IMR-90 (cell line): Measurements from ENCODE around the gene WDR5.

ENCODE experiments used
- BHLHE40 ChIP-seq: fragments of 150-350 bp; IDR thresholded peaks from 2 replicates; pipeline ENCODE4 v1.6.1; 2016; ENCODE audit warnings: mild to moderate bottlenecking, low read depth, low read length
- FOS ChIP-seq: fragments of 150-350 bp; IDR thresholded peaks from 2 replicates; pipeline ENCODE4 v1.6.1; 2016; ENCODE audit warnings: low read depth, low read length
- MAZ ChIP-seq: IDR thresholded peaks from 2 replicates; pipeline ENCODE4 v1.6.1; 2012; ENCODE audit warnings: low read depth, mild to moderate bottlenecking, low read length, improper control_type of control experiment, moderate library complexity, borderline replicate concordance
- MXI1 ChIP-seq: IDR thresholded peaks from 2 replicates; pipeline ENCODE4 v1.6.1; 2012; ENCODE audit warnings: low read depth, mild to moderate bottlenecking, low read length, moderate library complexity, borderline replicate concordance
- NFE2L2 ChIP-seq: fragments of 150-350 bp; IDR thresholded peaks from 2 replicates; pipeline ENCODE4 v1.6.1; 2016; ENCODE audit warnings: low read depth, mild to moderate bottlenecking, low read length
- POLR2A ChIP-seq: IDR thresholded peaks from 2 replicates; pipeline ENCODE4 v1.6.1; 2012; ENCODE audit warnings: mild to moderate bottlenecking, low read depth, low read length
- RAD21 ChIP-seq: IDR thresholded peaks from 2 replicates; pipeline ENCODE4 v1.6.1; 2012; ENCODE audit warnings: low read length, improper control_type of control experiment
- RCOR1 ChIP-seq: IDR thresholded peaks from 2 replicates; pipeline ENCODE4 v1.6.1; 2012; ENCODE audit warnings: mild to moderate bottlenecking, low read length, improper control_type of control experiment; ENCODE audit not compliant: insufficient replicate concordance
- RFX5 ChIP-seq: IDR thresholded peaks from 2 replicates; pipeline ENCODE4 v1.8.0; 2012; ENCODE audit warnings: low read depth, mild to moderate bottlenecking, low read length, moderate library complexity
- SMC3 ChIP-seq: fragments of 150-350 bp; IDR thresholded peaks from 2 replicates; pipeline ENCODE4 v1.6.1; 2016; ENCODE audit warnings: low read depth, mild to moderate bottlenecking, antibody characterized with exemption, low read length, moderate library complexity
- USF2 ChIP-seq: fragments of 150-350 bp; IDR thresholded peaks from 2 replicates; pipeline ENCODE4 v1.6.1; 2017; ENCODE audit warnings: mild to moderate bottlenecking, antibody characterized with exemption, low read length, low read depth
- TF ChIP-seq, protein P1 (sequence below): conservative IDR thresholded peaks from 2 replicates; pipeline ENCODE4 v1.5.1; 2012; ENCODE audit warnings: mild to moderate bottlenecking, low read depth, low read length, improper control_type of control experiment

DNA sequence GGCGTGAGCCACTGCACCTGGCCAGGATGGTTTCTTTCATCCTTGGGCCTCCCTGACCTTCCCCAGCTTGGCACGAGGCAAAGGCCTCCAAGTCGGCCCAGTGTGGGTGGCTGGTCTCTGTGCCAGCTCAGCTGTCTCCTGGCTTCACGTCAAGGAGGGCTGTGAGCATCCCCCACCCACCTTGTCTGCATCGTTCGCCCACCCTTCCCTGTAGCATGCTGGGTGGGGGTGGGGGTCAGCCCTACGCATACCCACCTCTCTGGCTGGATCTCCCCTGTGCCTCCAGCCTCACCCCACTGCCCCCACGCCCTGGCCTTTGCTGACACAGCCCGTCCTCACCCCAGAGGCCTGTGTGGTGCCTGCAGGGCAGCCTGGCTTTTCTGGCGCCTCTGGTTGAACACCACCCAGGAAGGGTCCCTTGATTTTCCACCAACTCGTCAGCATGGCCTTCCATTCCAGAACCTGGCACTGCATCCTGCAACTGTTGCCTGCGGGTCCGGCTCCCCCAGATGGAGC, 8.8 kb upstream of the WDR5 start:
- TF ChIP-seq, protein P1, sequence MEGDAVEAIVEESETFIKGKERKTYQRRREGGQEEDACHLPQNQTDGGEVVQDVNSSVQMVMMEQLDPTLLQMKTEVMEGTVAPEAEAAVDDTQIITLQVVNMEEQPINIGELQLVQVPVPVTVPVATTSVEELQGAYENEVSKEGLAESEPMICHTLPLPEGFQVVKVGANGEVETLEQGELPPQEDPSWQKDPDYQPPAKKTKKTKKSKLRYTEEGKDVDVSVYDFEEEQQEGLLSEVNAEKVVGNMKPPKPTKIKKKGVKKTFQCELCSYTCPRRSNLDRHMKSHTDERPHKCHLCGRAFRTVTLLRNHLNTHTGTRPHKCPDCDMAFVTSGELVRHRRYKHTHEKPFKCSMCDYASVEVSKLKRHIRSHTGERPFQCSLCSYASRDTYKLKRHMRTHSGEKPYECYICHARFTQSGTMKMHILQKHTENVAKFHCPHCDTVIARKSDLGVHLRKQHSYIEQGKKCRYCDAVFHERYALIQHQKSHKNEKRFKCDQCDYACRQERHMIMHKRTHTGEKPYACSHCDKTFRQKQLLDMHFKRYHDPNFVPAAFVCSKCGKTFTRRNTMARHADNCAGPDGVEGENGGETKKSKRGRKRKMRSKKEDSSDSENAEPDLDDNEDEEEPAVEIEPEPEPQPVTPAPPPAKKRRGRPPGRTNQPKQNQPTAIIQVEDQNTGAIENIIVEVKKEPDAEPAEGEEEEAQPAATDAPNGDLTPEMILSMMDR: no peak
- TF ChIP-seq RAD21: no peak
- no peak for TF ChIP-seq SMC3
- TF ChIP-seq POLR2A: no peak
- TF ChIP-seq FOS: no peak
- no peak for TF ChIP-seq USF2
- no peak for TF ChIP-seq RCOR1
- TF ChIP-seq MAZ: no peak
- TF ChIP-seq MXI1: no peak
- no peak for TF ChIP-seq NFE2L2
- TF ChIP-seq RFX5: no peak
- no peak for TF ChIP-seq BHLHE40
